Vagina (tissue), 2 donors: ENCODE results near the gene CTNNBL1. TPM values are rescaled to one million over a fixed set of nuclear protein-coding genes. Genes with fewer than 3 reads are reported as not detected.

Source experiments
- DNase-seq, 2 donors: peaks; one replicate each; pipeline ENCODE4 v3.0.0-alpha.2; 2017; ENCODE audit errors: extremely low spot score in 2 of 2
- H3K27ac ChIP-seq: fragments of 200-600 bp; sonication (generic); one replicate; pipeline ENCODE4 v1.5.1; 2019
- H3K27me3 ChIP-seq: fragments of 200-600 bp; sonication (generic); one replicate; pipeline ENCODE4 v1.5.1; 2019
- H3K36me3 ChIP-seq, 2 donors: fragments of 200-600 bp; sonication (generic); one replicate each; pipeline ENCODE4 v1.5.1; 2017 to 2019
- H3K4me1 ChIP-seq: fragments of 200-600 bp; sonication (generic); one replicate; pipeline ENCODE4 v1.5.1; 2019
- H3K4me3 ChIP-seq, 2 donors: fragments of 200-600 bp; sonication (generic); 1 replicate in 1 of 2; 2 replicates in 1 of 2; pipeline ENCODE4 v1.5.1; 2016 to 2019
- H3K9me3 ChIP-seq: fragments of 200-600 bp; sonication (generic); one replicate; pipeline ENCODE4 v1.5.1; 2019
- POLR2A ChIP-seq, 2 donors: fragments of 450-650 bp; IDR thresholded peaks; one replicate each; pipeline ENCODE4 v1.6.1; 2017; ENCODE audit warnings: antibody characterized with exemption in 2 of 2, mild to moderate bottlenecking in 2 of 2, moderate library complexity in 2 of 2
- POLR2AphosphoS5 ChIP-seq, 2 donors: sonication (generic); formaldehyde crosslinking; IDR thresholded peaks; one replicate each; pipeline ENCODE4 v1.9.0; 2017; ENCODE audit warnings: antibody characterized with exemption in 2 of 2, mild to moderate bottlenecking in 2 of 2, low read depth in 1 of 2; ENCODE audit not compliant: insufficient read depth in 1 of 2
- intact Hi-C: fragments of 100-400 bp; cut with DNase I; formaldehyde crosslinking; loops from one replicate; pipeline ENCODE4 v1.15.1; 2023
- total RNA-seq: library from RNA; depleted of rRNA; stranded (reverse); fragments of >200 nt; gene quantifications from one replicate; pipeline ENCODE4 v1.2.3, GENCODE V29; 2016
- TF ChIP-seq, protein P1 (sequence below), 3 experiments: fragments of 450-650 bp in 2 of 3; fragments of 200-600 bp in 1 of 3; sonication (generic) in 1 of 3; IDR thresholded peaks; one replicate each; pipeline ENCODE4 v1.5.1; 2017 to 2019; ENCODE audit warnings: antibody characterized with exemption in 3 of 3, mild to moderate bottlenecking in 2 of 3, moderate library complexity in 2 of 3

CTNNBL1 gene
- total RNA-seq, 1 donor from 2014 or later, result 40.3 TPM

DNA sequence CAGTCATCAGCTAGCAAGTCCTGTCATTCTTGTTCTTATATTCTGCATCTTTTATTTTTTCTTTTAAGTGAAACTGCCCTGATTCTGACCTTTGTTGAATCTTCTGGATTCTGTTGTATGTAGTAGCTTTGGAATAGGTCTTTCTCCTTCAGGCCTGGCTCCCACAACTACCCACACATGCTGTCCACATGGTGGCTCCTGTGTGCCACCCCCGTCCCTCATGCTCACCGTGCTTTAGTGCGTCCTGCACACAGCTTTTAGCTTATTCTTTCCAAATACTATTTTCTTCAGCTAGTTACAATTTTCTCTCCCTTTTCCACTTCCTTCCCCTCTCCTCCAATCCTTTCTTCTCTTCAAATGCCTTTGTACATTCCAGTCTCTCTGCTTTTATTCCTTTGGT, 61.8 kb downstream of the CTNNBL1 start:
- Histone ChIP-seq H3K4me3 (no peak overlapping the region), H3K4me1 (no peaks in the 10 kb centered on the region), H3K27ac (no peak overlapping the region), H3K27me3 (no peaks in the 10 kb centered on the region), H3K9me3 (no peaks in the 10 kb centered on the region), H3K36me3 (peaks cover 0 to 29% of the 10 kb centered on the region in 2 donors)
- no peak for DNase-seq
- TF ChIP-seq, protein P1, sequence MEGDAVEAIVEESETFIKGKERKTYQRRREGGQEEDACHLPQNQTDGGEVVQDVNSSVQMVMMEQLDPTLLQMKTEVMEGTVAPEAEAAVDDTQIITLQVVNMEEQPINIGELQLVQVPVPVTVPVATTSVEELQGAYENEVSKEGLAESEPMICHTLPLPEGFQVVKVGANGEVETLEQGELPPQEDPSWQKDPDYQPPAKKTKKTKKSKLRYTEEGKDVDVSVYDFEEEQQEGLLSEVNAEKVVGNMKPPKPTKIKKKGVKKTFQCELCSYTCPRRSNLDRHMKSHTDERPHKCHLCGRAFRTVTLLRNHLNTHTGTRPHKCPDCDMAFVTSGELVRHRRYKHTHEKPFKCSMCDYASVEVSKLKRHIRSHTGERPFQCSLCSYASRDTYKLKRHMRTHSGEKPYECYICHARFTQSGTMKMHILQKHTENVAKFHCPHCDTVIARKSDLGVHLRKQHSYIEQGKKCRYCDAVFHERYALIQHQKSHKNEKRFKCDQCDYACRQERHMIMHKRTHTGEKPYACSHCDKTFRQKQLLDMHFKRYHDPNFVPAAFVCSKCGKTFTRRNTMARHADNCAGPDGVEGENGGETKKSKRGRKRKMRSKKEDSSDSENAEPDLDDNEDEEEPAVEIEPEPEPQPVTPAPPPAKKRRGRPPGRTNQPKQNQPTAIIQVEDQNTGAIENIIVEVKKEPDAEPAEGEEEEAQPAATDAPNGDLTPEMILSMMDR (IDR thresholded peaks at IDR 0.05), result no peak
- TF ChIP-seq POLR2AphosphoS5 (IDR thresholded peaks at IDR 0.05; ENCODE audit: insufficient read depth in 1 of 2, low read depth in 1 of 2), result no peak
- TF ChIP-seq POLR2A (IDR thresholded peaks at IDR 0.05), result no peak
- intact Hi-C loops, result no loop called here

DNA sequence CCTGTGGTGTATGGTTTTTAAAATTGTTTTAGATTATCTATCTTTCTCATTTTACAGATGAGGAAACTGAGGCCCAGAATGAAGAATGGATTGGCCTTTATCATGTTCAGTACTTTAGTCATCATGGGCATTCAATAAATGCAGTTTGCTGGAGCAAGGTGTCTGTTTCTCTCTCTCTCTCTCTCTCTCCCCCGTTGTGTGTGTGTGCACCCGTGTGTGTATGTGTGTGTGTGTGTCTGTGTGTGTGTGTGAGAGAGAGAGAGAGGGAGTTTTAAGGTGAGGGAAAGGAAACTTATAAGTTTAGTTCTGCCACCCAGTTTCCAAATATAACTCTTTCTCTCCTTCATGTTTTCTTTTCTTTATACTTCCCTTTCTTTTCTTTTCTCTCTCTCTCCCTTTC, 62.4 kb downstream of the CTNNBL1 start:
- H3K4me3 ChIP-seq, result no peak overlapping the region
- H3K36me3 ChIP-seq, result peaks cover 0 to 29% of the 10 kb centered on the region in 2 donors
- no peak overlapping the region for H3K27ac ChIP-seq
- H3K27me3 ChIP-seq, result no peaks in the 10 kb centered on the region
- DNase-seq, result no peak
- no peaks in the 10 kb centered on the region for H3K9me3 ChIP-seq
- no peak for TF ChIP-seq POLR2AphosphoS5 (IDR thresholded peaks at IDR 0.05; ENCODE audit: insufficient read depth in 1 of 2, low read depth in 1 of 2)
- TF ChIP-seq, protein P1 (IDR thresholded peaks at IDR 0.05), result no peak
- no peak for TF ChIP-seq POLR2A (IDR thresholded peaks at IDR 0.05)
- intact Hi-C loops, result no loop called here
- no peaks in the 10 kb centered on the region for H3K4me1 ChIP-seq

DNA sequence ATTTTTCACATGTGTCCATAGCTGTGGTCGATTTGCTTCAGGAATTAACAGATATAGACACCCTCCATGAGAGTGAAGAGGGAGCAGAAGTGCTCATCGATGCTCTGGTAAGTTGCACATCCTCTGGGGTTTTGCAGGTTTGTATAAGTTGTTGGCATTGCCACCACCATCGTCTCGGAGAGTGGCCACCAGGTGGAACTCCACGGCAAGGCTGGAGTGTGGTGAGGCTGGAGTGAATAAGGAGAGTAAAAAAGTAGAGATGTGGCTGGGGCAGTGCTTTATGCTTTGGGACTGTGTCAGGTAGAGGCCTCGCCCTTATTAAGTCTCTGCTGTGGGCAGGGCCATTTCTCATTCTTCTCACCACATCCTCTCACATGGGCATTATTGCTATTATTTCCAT, 63.7 kb downstream of the CTNNBL1 start:
- no peak overlapping the region for H3K4me3 ChIP-seq
- intact Hi-C loops, result no loop called here

DNA sequence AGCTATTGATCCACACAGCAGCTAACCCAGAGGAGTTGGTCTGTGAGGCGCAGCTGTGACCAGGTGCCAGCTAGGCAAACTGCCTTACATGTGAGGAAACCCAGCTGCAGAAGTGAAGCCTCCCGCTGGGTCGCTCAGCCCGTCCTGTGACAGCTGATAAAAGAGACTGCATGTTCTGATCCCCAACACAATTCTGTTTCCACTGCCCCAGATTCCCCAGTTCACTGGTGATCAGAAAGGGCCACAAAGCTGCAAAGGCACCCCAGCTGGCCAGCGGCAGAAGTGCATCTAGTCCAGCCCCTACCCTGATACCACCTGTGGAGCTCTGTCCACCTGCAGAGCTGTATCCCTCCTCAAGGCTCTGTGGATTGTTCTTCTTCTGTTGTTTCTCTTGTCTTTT, 64.5 kb downstream of the CTNNBL1 start:
- no peak for DNase-seq

More for the DNA sequence above, 63.7 kb downstream of the CTNNBL1 start:
- no peaks in the 10 kb centered on the region for H3K27me3 ChIP-seq
- H3K36me3 ChIP-seq, result peaks cover 0 to 29% of the 10 kb centered on the region in 2 donors
- H3K27ac ChIP-seq, result no peak overlapping the region
- H3K9me3 ChIP-seq, result no peaks in the 10 kb centered on the region
- no peaks in the 10 kb centered on the region for H3K4me1 ChIP-seq
- DNase-seq, result no peak
- no peak for TF ChIP-seq POLR2AphosphoS5 (IDR thresholded peaks at IDR 0.05; ENCODE audit: insufficient read depth in 1 of 2, low read depth in 1 of 2)
- TF ChIP-seq POLR2A (IDR thresholded peaks at IDR 0.05), result no peak
- TF ChIP-seq, protein P1 (IDR thresholded peaks at IDR 0.05), result no peak

DNA sequence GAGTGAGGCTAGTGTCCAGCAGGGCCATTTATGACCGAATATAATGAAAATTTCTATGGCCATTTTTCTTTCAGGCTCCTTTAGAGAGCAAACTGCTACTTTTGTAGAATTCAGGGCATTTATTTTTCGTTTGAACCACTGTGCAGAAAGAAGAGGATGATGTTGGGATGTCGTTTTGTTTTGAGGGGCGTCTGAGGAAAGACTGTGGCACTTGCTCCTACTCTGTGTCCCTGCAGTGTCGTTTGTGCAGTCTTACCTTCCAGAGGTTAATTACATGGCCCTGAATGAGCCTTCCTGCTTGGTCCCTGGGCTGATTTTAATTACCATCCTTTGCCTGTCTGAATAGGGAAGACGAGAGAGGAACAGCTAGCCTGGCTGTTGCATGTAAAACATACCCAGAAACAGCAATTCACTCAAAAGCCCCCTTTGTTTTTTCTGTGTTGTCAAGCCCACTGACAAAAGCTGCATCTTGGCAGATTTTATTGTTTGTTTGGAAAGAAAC, 65.3 kb downstream of the CTNNBL1 start:
- TF ChIP-seq POLR2AphosphoS5 (IDR thresholded peaks at IDR 0.05; ENCODE audit: insufficient read depth in 1 of 2, low read depth in 1 of 2) (no peak), POLR2A (IDR thresholded peaks at IDR 0.05) (no peak)
- TF ChIP-seq, protein P1 (IDR thresholded peaks at IDR 0.05), result no peak
- no peak overlapping the region for H3K4me3 ChIP-seq
- H3K9me3 ChIP-seq, result no peaks in the 10 kb centered on the region
- H3K27me3 ChIP-seq, result no peaks in the 10 kb centered on the region
- no peaks in the 10 kb centered on the region for H3K4me1 ChIP-seq
- no peak overlapping the region for H3K27ac ChIP-seq
- peaks cover 0 to 29% of the 10 kb centered on the region in 2 donors for H3K36me3 ChIP-seq
- no peak for DNase-seq
- intact Hi-C loops, result no loop called here

More for the DNA sequence above, 64.5 kb downstream of the CTNNBL1 start:
- intact Hi-C loops, result no loop called here
- H3K36me3 ChIP-seq, result peaks cover 0 to 29% of the 10 kb centered on the region in 2 donors
- H3K27me3 ChIP-seq, result no peaks in the 10 kb centered on the region
- TF ChIP-seq, protein P1 (IDR thresholded peaks at IDR 0.05), result no peak
- TF ChIP-seq POLR2AphosphoS5 (IDR thresholded peaks at IDR 0.05; ENCODE audit: insufficient read depth in 1 of 2, low read depth in 1 of 2) (no peak), POLR2A (IDR thresholded peaks at IDR 0.05) (no peak)
- no peaks in the 10 kb centered on the region for H3K4me1 ChIP-seq
- no peak overlapping the region for H3K27ac ChIP-seq
- H3K4me3 ChIP-seq, result no peak overlapping the region
- no peaks in the 10 kb centered on the region for H3K9me3 ChIP-seq
